ENCODE results near the gene LIMCH1.
"Not testable (repeated sequence)": the region's sequence is repeated elsewhere in the genome, so short reads cannot be mapped to it uniquely, and the experiment has no call there.

Gene LIMCH1

GRCh38 chr4:41644915-41645295 lies 106.9 kb downstream of the LIMCH1 start:
- DNase-seq (ENCODE audit: low read depth in 2 of 2) = no peak

GRCh38 chr4:41645728-41646390 lies 107.9 kb downstream of the LIMCH1 start:
- no peak for DNase-seq (ENCODE audit: low read depth in 2 of 2)

DNA sequence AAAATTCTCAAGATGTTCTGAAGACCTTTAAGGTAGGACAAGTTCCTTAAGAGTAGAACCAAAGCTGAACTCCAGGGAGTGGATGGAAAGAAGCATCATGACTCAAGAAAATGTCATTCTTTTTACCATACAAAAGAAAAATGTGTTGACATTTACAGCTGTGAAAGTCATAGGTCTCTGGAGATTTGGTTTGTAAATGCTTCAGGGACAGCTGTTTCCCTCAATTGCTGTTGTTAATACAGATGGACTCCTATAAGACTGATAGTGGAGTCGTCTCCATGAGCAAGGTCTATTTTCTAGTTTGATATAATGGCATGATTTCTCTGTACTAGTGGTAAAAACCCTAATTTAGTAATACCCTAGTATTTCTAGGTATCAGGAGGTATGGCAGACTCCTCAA lies 108.9 kb downstream of the LIMCH1 start:
- no peak for DNase-seq (ENCODE audit: low read depth in 2 of 2)

DNA sequence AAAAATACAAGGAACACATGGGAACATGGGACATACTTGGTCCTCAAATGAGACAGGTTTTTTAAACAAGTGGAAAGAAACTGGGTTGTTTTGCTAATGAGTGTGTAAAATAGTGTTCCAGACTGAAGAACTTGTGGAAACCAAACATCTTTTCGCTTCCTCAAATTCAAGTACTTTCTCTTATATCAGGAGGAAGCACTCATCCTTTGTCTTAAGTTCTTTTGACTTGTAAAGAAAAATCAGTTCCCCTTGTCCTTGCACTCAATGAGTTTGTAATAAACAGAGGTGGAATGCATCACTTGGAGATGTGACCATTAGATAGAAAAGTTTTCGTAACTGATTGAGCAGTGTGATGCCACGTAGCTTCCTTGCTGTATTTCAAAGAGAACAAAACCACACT lies 109.4 kb downstream of the LIMCH1 start:
- no peak for DNase-seq (ENCODE audit: low read depth in 2 of 2)

- not testable (repeated sequence) for DNase-seq (ENCODE audit: low read depth in 2 of 2)
Measured at GRCh38 chr4:41651150-41651549, 113.2 kb downstream of the LIMCH1 start.

DNA sequence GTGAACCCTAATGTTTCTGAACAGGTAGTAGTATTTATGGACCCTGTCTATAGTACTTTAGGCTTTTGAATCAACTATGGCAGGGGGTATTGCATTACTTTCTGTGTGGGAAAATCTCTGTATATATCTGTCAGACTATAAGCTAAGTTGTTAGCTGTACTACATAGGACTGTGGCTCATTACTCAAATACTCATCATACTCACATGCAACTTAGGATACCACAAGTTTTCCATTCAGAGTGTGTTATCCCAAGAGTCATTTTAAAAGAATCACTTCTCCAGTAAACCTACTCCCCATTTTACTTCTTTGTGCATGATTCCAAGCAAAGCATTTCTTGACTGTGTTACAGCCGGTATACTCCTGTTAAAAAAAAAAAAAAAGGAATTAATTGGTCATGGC lies 115.0 kb downstream of the LIMCH1 start:
- no peak for DNase-seq (ENCODE audit: low read depth in 2 of 2)

- DNase-seq (ENCODE audit: low read depth in 2 of 2) = no peak
Measured at GRCh38 chr4:41653523-41653922, 115.6 kb downstream of the LIMCH1 start.

DNA sequence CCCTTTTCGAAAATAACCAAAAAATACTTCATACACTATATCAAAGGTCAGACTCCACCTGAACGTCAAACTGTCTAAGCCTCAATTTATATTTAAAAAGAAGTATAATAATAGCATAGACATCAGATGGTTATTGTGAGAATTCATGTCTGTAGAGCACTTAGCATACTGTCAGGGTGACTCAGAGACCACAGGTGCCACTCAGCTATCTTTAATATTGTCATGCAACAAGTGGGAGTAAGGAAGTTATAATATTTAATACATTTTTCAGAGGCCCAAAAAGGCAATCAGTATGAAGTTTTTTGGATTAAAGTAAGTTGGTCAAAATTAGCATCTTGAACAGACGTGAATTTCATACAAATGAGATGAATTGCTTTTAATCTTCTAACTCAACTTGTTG lies 117.2 kb downstream of the LIMCH1 start:
- DNase-seq (ENCODE audit: low read depth in 2 of 2) = no peak

GRCh38 chr4:41656106-41656505 lies 118.1 kb downstream of the LIMCH1 start:
- DNase-seq (ENCODE audit: low read depth in 2 of 2) = no peak

DNA sequence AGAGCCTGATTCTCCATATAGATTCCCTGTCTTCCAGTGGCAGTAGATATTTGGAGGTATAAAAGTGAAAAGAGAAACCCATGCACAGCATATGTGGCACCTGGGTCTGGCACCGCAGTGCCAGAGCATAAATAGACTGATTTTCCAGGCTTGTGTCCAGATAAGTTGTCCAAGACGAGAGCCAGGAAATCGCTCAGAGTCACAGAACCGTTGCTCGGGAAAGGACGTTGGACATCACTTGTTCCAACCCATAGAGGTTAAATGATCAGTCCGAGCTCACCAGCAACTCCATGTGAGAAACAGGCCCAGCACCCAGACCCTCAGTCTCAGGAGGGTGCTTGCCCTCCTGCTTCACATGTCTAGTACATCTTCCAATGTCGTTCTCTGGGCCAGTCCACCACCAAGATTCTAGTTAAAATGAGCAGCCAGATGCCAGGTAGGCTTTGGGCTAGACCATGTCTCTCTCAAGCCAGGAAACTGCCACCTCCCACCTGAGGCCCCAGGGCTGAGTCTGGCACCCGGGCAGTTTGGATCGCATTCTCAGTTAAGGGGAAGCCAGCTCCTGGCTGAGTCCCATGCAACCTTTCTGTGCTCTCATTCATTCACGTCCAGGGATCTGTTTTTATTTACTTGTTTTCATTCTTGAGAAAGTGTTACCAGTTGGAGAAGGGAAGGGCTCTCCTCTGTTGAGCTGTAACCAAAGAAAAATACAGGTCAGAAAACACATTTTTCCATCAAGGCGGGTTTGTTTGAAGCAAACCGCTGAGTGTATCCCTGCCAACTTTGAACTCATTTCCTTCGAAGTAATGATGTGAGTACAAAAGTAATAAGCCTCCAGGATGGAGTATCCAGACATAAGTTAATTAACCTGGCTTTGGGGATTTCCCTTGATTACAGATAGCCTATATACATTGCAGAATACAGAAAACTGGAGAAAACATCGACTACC lies 118.9 kb downstream of the LIMCH1 start:
- DNase-seq (ENCODE audit: low read depth in 2 of 2) = no peak

DNA sequence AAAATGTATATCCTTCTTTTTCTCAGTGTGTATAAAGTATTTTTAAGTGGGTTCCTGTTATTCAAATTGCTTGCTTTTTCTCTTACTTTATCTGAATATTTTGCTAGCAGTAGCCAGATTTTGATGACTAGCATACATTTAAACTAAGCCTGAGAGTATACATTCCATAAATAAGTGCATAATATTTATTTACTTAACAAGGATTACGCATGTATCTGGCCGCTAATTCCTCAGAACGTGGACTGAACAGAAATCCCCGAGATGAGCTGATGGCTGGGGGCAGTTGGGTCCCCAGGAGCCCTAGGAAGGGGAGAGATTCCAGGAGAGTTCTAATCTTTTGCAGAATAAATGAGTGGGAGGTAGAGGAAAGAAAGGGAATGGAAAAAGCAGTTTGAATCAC lies 119.6 kb downstream of the LIMCH1 start:
- DNase-seq (ENCODE audit: low read depth in 2 of 2) = no peak

GRCh38 chr4:41658163-41658562 lies 120.2 kb downstream of the LIMCH1 start:
- DNase-seq (ENCODE audit: low read depth in 2 of 2) = no peak

GRCh38 chr4:41660352-41660751 lies 122.4 kb downstream of the LIMCH1 start:
- no peak for DNase-seq (ENCODE audit: low read depth in 2 of 2)

DNA sequence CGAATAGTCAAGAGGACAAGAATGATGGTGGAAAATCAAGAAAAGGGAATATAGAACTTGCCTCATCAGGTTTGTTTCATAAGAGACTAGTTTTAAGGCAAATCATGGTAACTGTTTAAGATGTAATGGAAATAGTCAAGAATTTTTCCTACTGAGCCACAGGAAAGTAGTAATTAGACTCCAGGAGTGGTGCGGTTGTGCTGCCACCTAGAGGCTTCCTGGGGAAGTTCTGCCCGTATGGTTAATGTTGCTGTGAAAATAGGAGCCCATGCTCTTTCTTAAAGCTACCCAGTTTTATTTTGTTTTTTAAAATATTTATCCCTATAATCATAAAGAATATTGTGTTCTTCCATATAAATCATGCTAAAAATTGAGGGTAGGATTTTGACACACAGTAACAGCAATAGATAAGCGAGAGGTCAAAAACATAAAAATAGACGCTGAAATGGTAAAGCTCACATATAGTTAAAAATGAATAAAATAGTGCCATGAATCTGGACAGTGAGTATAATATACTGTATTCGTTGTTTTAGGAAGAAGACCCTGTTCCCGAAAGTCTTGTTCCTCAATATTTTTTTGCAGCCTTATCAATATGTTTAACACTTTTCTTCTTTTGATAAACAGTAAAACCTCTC lies 123.6 kb downstream of the LIMCH1 start:
- DNase-seq (ENCODE audit: low read depth in 2 of 2) = peak; percentile 4 to 10

DNA sequence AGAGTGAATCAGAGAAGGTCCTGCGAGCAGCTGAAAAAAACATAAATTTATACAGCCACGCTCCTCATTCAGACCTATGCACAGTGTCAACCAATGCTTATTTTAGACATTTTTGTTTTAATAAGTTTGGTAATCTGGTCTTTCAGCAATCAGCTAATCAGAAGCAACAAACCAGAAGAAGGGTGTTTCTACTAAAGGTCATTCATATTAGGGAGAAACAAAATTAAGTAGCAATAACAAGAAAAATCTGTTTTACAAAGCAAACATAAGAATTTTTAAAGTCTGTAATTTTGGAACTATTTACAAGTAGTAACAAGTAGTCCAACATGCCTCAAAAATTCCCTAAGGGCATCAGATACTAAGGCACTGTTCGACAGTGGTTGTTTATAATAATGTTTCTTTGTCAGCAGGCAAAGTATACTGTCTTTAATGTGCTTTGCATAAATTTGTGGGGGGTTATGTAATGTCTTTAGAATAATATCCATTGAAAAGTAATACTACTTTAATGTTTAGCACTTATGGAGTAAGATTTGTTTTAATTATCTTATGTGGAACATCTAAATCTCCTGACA lies 127.8 kb downstream of the LIMCH1 start:
- no peak for DNase-seq (ENCODE audit: low read depth in 2 of 2)

DNA sequence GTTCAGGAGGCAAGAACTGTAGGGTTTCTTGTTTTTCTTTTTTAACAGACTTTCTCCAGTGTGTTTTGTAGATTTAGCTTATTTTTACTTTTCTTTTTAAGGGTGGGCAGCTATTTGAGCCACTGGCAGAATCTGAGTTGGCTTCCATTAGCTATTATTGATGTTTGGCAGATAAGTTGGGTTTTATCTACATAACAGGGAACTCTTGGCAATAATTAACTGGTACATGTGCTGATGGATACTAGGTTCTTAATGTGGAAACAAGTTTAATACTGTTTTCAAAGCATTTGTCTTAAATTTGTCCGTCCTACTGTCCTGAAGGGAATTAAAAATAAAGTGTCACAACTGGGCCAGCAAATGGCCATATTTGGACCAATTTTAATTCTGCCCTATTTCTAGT lies 130.1 kb downstream of the LIMCH1 start:
- DNase-seq (ENCODE audit: low read depth in 2 of 2) = no peak

- DNase-seq (ENCODE audit: low read depth in 2 of 2) = no peak
Measured at GRCh38 chr4:41670530-41670929, 132.6 kb downstream of the LIMCH1 start.

GRCh38 chr4:41670982-41671381 lies 133.0 kb downstream of the LIMCH1 start:
- no peak for DNase-seq (ENCODE audit: low read depth in 2 of 2)

DNA sequence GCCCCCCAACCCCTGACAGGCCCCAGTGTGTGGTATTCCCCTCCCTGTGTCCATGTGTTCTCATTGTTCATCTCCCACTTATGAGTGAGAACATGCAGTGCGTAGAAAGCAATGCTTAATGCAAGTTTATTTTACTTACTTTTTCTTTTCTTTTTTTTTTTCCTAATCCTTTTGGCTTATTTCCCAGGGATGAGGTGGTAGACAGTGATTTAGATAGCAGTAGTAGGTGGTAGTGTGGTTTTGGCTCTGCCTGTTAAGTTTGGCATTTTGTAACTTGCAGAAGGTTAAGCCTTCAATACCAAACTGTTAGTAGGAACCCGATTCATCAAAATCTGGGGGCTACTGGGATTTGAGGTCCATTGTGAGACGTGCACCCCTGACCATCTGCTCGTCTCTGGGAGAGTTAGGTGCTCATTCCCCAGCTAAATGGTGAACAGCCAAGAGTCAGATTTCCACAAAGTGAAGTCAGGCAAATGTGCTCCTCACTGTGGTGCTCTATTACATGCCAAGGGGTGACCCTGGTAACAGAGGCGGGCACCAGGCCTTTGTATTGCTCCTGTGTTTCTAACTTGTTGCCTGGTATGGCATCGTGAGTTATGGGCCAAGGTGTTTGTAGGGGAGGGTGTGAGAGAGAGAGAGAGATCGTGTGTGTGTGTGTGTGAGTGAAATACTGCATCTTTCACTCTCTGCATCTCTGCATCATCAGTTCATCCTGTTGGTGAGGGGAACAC lies 140.3 kb downstream of the LIMCH1 start:
- DNase-seq (ENCODE audit: low read depth in 2 of 2) = no peak

GRCh38 chr4:41678951-41679350 lies 141.0 kb downstream of the LIMCH1 start:
- no peak for DNase-seq (ENCODE audit: low read depth in 2 of 2)

DNA sequence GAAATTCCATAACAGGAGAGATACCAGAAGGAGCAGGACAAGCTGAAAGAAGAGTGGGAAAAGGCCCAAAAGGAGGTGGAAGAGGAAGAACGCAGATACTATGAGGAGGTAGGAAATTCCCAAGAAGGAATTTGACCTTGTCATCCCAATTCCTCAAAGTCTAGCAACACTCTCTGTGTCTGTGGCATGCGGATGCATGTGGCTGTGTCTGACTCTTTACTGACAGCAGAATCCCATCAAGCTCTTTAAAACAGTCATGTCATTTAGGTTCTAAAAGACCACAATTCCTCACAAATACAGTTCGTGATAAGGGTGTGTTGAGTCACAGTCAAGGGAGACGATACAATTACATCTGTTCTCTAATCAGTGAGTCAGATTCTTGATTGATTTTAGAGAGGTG lies 142.0 kb downstream of the LIMCH1 start:
- DNase-seq (ENCODE audit: low read depth in 2 of 2) = no peak

GRCh38 chr4:41681054-41681453 lies 143.1 kb downstream of the LIMCH1 start:
- no peak for DNase-seq (ENCODE audit: low read depth in 2 of 2)

Measured in stimulated activated CD4-positive, alpha-beta T cell treated with anti-CD3 and anti-CD28 coated beads, Interleukin-15, amount 100 ng/mL, for 48 hours (primary cell).